Tibial nerve (tissue), 4 donors: Measurements from ENCODE around the gene C3orf33.

Experiments
- EP300 ChIP-seq, 2 donors: sonication (generic); formaldehyde crosslinking; IDR thresholded peaks; one replicate each; pipeline ENCODE4 v1.6.1; 2017; ENCODE audit warnings: antibody characterized with exemption in 2 of 2, mild to moderate bottlenecking in 1 of 2
- POLR2A ChIP-seq, 2 donors: fragments of 450-650 bp; IDR thresholded peaks; one replicate each; pipeline ENCODE4 v1.6.1; 2017; ENCODE audit warnings: antibody characterized with exemption in 2 of 2, mild to moderate bottlenecking in 2 of 2, moderate library complexity in 2 of 2
- TF ChIP-seq, protein P1 (sequence below), 5 experiments: fragments of 200-600 bp in 3 of 5; fragments of 450-650 bp in 2 of 5; sonication (generic) in 3 of 5; IDR thresholded peaks; one replicate each; pipeline ENCODE4 v1.5.1; 2016 to 2019; ENCODE audit warnings: antibody characterized with exemption in 5 of 5, mild to moderate bottlenecking in 3 of 5, moderate library complexity in 2 of 5

GRCh38 chr3:155747286-155747945, 58.7 kb downstream of the C3orf33 start:
- TF ChIP-seq, protein P1, sequence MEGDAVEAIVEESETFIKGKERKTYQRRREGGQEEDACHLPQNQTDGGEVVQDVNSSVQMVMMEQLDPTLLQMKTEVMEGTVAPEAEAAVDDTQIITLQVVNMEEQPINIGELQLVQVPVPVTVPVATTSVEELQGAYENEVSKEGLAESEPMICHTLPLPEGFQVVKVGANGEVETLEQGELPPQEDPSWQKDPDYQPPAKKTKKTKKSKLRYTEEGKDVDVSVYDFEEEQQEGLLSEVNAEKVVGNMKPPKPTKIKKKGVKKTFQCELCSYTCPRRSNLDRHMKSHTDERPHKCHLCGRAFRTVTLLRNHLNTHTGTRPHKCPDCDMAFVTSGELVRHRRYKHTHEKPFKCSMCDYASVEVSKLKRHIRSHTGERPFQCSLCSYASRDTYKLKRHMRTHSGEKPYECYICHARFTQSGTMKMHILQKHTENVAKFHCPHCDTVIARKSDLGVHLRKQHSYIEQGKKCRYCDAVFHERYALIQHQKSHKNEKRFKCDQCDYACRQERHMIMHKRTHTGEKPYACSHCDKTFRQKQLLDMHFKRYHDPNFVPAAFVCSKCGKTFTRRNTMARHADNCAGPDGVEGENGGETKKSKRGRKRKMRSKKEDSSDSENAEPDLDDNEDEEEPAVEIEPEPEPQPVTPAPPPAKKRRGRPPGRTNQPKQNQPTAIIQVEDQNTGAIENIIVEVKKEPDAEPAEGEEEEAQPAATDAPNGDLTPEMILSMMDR (IDR thresholded peaks at IDR 0.05) = no peak
- no peak for TF ChIP-seq POLR2A (IDR thresholded peaks at IDR 0.05)
- no peak for TF ChIP-seq EP300 (IDR thresholded peaks at IDR 0.05)
